Neural cell (in vitro differentiated cells): ENCODE data around the gene DMXL1.

Experiments
- CTCF ChIP-seq: fragments of 450-650 bp; IDR thresholded peaks from 2 replicates; pipeline ENCODE4 v1.5.1; 2014; ENCODE audit warnings: antibody characterized with exemption, mild to moderate bottlenecking, moderate library complexity; ENCODE audit not compliant: poor library complexity, severe bottlenecking
- EZH2 ChIP-seq: fragments of 200-600, 300-800 bp; shearing (Covaris generic), sonication (generic); IDR thresholded peaks from 2 replicates; pipeline ENCODE4 v1.6.1; 2014; ENCODE audit warnings: antibody characterized with exemption, low read length, borderline replicate concordance, mild to moderate bottlenecking; ENCODE audit not compliant: insufficient read depth, poor library complexity, severe bottlenecking
- POLR2AphosphoS5 ChIP-seq: IDR thresholded peaks from 2 replicates; pipeline ENCODE4 v1.6.1; 2012
- RAD21 ChIP-seq: fragments of 450-650 bp; conservative IDR thresholded peaks from 2 replicates; pipeline ENCODE4 v1.6.1; 2014; ENCODE audit warnings: antibody characterized with exemption, mild to moderate bottlenecking, moderate library complexity
- TF ChIP-seq, protein P1 (sequence below): IDR thresholded peaks from 2 replicates; pipeline ENCODE4 v1.6.1; 2012; ENCODE audit warnings: borderline replicate concordance

DNA sequence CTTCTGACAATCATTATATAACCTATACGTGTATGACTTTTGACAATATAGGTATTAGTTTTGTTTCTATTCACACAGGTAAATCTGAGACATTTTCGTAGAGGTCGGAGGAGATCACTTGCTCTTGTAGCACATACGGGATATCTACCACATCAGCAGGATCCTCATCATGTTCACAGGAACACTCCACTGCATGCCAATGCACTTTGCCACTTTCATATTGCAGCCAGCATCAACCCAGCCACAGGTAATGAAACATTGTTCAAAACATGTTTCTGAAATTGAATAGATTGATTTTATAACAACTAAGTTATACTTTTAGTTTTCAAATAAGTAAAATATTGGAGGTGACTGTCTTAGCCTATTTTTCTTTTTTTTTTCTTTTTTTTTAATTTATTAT is 50.0 kb downstream of the DMXL1 start:
- no peak for TF ChIP-seq CTCF
- TF ChIP-seq RAD21 = no peak
- no peak for TF ChIP-seq EZH2
- TF ChIP-seq, protein P1, sequence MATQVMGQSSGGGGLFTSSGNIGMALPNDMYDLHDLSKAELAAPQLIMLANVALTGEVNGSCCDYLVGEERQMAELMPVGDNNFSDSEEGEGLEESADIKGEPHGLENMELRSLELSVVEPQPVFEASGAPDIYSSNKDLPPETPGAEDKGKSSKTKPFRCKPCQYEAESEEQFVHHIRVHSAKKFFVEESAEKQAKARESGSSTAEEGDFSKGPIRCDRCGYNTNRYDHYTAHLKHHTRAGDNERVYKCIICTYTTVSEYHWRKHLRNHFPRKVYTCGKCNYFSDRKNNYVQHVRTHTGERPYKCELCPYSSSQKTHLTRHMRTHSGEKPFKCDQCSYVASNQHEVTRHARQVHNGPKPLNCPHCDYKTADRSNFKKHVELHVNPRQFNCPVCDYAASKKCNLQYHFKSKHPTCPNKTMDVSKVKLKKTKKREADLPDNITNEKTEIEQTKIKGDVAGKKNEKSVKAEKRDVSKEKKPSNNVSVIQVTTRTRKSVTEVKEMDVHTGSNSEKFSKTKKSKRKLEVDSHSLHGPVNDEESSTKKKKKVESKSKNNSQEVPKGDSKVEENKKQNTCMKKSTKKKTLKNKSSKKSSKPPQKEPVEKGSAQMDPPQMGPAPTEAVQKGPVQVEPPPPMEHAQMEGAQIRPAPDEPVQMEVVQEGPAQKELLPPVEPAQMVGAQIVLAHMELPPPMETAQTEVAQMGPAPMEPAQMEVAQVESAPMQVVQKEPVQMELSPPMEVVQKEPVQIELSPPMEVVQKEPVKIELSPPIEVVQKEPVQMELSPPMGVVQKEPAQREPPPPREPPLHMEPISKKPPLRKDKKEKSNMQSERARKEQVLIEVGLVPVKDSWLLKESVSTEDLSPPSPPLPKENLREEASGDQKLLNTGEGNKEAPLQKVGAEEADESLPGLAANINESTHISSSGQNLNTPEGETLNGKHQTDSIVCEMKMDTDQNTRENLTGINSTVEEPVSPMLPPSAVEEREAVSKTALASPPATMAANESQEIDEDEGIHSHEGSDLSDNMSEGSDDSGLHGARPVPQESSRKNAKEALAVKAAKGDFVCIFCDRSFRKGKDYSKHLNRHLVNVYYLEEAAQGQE = no peak
- TF ChIP-seq POLR2AphosphoS5 = no peak
